Activated T-cell treated with anti-CD3 and anti-CD28 coated beads, Interleukin-2, amount 50 U/mL, for 1 hour (primary cell): ENCODE results near the gene CYP4F11.
"Not testable (repeated sequence)": the region's sequence is repeated elsewhere in the genome, so short reads cannot be mapped to it uniquely, and the experiment has no call there.

ENCODE experiments used
- DNase-seq: peaks from one replicate; pipeline ENCODE4 v3.0.0-alpha.2; 2020

Gene CYP4F11

GRCh38 chr19:15873771-15874170, 60.6 kb downstream of the CYP4F11 start:
- not testable (repeated sequence) for DNase-seq

GRCh38 chr19:15871570-15871969, 62.8 kb downstream of the CYP4F11 start:
- DNase-seq = no peak

GRCh38 chr19:15869873-15870272, 64.5 kb downstream of the CYP4F11 start:
- DNase-seq = no peak

GRCh38 chr19:15869109-15869555, 65.2 kb downstream of the CYP4F11 start:
- peak; percentile 35 for DNase-seq

DNA sequence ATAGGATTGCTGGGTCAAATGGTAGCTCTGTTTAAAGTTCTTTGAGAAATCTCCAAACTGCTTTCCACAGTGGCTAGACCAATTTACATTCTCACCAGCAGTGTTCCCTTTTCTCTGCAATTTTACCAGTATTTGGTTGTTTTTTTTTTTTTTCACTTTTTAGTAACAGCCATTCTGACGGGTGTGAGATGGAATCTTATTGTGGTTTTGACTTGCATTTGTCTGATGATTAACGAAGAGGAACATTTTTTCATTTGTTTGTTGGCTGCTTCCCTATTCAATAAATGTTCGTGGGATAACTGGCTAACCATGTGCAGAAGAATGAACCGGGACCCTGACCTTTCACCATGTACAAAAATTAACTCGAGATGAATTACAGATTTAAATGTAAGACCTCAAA, 67.7 kb downstream of the CYP4F11 start:
- no peak for DNase-seq

- DNase-seq = no peak
Measured at GRCh38 chr19:15864824-15865223, 69.5 kb downstream of the CYP4F11 start.

DNA sequence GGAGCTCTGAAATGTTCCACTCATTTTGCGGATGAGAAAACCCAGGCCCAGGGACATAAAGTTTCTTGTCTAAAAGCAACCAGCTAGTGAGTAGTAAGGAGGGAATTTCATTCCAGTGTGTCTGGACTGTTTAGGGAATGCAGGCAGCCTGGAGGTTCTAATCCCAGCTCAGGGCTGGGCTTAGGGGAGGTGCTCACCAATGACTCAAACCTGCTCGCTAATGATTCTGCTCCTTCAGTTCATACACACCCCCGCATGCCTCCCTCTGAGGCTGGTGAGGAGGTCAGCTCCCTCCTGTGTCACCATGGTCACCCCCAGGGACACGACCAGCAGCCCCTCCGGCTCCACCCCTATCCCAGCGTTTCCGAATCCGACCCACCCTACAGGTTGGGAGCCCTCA, 71.1 kb downstream of the CYP4F11 start:
- DNase-seq = no peak

- DNase-seq = no peak
Measured at GRCh38 chr19:15862444-15862843, 71.9 kb downstream of the CYP4F11 start.
